Measurements from ENCODE around the gene ABCB6.

ABCB6 gene

DNA sequence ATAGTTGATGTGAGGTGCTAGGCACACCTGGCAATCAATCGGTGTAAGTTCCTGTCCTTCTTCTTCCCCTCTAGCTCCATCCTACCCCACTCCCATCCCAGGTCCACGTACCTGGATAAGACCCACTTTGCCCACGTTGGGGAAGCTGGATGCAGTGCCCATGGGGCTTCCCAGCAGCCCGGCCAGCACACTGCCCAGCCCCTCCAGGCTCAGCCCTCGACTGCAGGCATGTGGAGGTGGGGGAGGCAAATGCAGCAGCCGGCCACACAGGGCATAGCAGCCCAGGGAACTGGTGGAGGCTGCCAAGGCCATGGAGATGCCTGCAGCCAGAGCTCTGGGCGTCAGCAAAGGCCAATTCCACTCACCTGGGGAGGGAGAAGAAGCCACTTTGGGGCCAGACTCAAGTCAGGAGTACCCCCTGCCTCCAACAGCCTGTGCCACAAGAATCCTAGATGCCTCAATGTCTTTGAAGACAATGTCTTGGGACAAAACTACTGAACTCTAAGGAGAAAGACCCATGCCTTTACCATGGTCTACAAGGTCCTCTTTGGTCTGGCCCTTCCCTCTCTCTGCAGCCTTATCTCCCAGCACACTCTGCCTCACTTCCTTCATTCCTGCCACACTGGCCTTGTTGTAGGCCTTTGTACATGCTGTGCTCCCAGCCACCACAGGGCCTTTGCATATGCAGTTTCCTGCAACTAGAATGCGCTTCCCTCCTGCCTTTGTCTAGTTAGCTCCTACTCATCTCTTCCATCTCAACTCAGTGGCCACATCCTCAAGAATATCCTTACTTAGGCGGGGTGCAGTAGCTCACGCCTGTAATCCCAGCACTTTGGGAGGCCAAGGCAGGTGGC, 53.5 kb downstream of the ABCB6 start:
- DNase-seq = no peak

DNA sequence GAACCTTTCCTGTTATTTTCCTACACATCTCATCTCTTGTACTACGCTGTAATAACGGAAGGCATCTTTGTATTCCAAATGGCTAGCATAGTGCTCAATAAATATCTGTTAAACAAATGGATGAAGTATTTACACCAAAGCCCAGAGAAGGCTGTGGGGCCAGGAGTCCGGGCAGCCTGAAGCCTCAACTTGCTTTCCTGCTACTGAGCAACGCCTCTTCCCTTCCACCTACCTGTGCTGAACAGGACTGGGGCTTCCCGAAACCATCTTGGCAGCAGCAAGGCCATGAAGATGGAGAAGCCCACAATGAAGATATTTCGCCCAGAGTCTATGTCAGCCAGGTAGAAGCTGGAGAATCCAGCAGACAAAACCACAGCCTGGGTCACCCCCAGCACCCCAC, 55.6 kb downstream of the ABCB6 start:
- DNase-seq = no peak

DNA sequence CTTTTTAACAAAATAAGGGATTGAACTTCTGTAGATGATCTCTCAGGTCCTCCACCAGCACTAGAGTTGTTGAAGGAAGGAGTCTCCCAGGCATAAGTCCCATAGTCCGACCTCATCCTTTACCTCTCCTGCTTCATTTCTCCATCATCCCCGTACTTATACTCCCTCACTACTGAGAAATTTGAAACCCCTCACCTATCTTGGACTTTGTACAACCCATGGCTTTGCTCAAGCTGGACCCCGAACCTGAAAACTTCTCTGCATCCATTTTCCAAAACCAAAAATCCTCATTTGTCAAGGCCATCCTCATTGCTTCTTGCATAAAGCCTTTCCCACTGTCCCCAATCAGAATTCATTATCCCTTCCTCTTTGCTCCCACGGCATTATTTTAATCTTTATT, 57.7 kb downstream of the ABCB6 start:
- DNase-seq = no peak

DNA sequence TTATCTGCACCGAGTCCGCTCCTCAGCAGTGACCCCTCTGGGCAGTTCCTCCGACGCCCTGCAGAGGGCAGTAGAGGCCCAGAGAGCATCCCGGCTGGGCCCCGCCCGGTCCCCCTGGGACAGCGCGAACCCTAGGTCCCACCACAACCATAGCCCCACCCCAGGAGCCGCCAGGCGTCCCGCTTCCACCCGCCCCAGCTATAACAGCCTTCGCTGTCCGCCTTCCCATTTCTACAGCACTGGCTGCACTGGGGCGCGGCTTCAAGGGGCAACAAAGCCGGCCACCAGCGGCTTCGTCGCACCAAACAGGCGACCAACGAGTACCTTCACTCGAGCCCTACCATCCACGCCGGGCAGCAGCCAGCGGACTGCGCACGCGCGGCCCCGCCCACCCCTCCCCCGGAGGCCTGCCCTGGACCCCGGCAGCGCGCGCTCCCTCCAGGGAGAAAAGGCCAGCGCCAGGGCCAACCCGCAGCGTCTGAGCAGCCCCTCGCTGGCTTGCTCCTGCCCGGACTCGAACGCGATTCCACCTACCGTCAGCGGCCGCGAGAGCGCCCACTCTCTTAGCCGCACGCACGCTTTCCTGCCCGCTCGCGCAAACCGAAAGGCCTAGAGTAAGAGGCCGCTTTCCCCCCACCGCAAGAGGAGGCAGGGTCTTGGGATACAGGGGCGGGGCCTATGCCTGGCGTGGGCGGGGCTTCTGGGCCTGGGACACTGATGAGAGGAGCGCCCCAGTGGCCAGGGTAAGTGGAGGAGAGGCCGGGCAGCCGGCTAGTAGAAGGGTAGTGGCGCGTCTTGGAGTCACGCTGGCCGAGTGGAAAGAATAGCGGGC, 58.4 kb downstream of the ABCB6 start, which contains the start of gene NHEJ1:
Gene NHEJ1 (minus strand): TSS at position 630 of the 832 bp plus-strand sequence. CDS start 2,453 bp downstream, outside the sequence.
- peak; percentile 93 for DNase-seq
